NB4 (cell line): ENCODE data around the gene TTC1.

ENCODE experiments used
- CTCF ChIP-seq: IDR thresholded peaks from one replicate; pipeline ENCODE4 v1.5.1; 2012; ENCODE audit warnings: low read depth, low read length
- MAX ChIP-seq: IDR thresholded peaks from 2 replicates; pipeline ENCODE4 v1.6.1; 2011; ENCODE audit warnings: low read depth, low read length

DNA sequence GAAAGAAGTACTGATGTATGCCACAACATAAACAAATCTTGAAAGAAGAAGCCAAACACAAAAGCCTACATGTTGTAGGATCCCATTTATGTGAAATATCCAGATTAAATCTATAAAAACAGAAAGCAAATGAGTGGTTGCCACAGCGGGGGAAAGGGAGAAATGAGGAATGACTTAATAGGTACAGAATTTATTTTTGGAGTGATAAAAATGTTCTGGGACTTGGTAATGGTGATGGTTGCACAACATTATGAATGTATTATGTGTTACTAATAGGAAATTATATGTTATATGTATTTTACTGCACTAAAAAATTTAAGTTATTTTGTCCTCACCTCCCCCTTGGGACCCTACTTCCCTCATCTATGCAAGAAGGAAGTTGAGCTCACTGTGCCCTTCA, 16.4 kb upstream of the TTC1 start:
- TF ChIP-seq CTCF (no peak), MAX (no peak)
